Mucosa of descending colon (tissue), 3 donors: ENCODE data around the gene CSAD. TPM values are rescaled to one million over a fixed set of nuclear protein-coding genes. Genes with fewer than 3 reads are reported as not detected.

Experiments
- ATAC-seq: fragments of 200-7000 bp; cut with Tn5 transposase; one replicate; pipeline ENCODE4 v1.9.1; 2020; ENCODE audit warnings: mild to moderate bottlenecking, moderate library complexity
- DNase-seq, 3 donors: peaks; one replicate each; pipeline ENCODE4 v3.0.0-alpha.2; 2020
- H3K36me3 ChIP-seq: fragments of 200-600 bp; one replicate; pipeline ENCODE4 v1.8.0; 2021; ENCODE audit warnings: low read depth, mild to moderate bottlenecking
- H3K4me1 ChIP-seq: fragments of 200-600 bp; one replicate; pipeline ENCODE4 v1.8.0; 2021; ENCODE audit warnings: low read depth, mild to moderate bottlenecking
- H3K4me3 ChIP-seq: fragments of 200-600 bp; one replicate; pipeline ENCODE4 v1.8.0; 2021; ENCODE audit warnings: mild to moderate bottlenecking
- H3K9me3 ChIP-seq: fragments of 200-600 bp; one replicate; pipeline ENCODE4 v1.8.0; 2021; ENCODE audit warnings: mild to moderate bottlenecking
- CTCF ChIP-seq: fragments of 200-600 bp; IDR thresholded peaks from one replicate; pipeline ENCODE4 v1.8.0; 2022; ENCODE audit warnings: antibody characterized with exemption, mild to moderate bottlenecking
- intact Hi-C, 2 donors: fragments of 100-400 bp; cut with DNase I in 1 of 2; cut with micrococcal nuclease in 1 of 2; formaldehyde crosslinking; loops; one replicate each; pipeline versions ENCODE4 v1.11.0 to v1.11.1; 2022; cut with DNase I, micrococcal nuclease
- total RNA-seq, 3 donors: library from RNA; stranded (reverse); fragmentation: NEBNext Ultra II Directional in 2 of 3; extraction: Animal tissue kit (Norgen Biotek cat#: 25700) in 2 of 3; gene quantifications; one replicate each; pipeline versions ENCODE4 v1.2.1 to v1.2.4, GENCODE V29; 2021 to 2023
- donor health status: DM: no; HTN: no; CAD: no; lungs with moderate emphysema.
- donor health status: DM: no; HTN: no; CAD: no.
- donor health status: DM: no; HTN: yes; CAD: no.

Gene CSAD
- total RNA-seq, 3 donors from 2014 or later = 23.4 to 44.4 (median 38.7) TPM

- ATAC-seq (no peak), DNase-seq (peak in 1 of 3 donors; percentile 28)
- Histone ChIP-seq H3K36me3 (no peaks in the 10 kb centered on the region), H3K4me3 (no peak overlapping the region), H3K4me1 (peaks cover 50% of the 10 kb centered on the region), H3K9me3 (no peaks in the 10 kb centered on the region)
- intact Hi-C loops = no loop called here
- no peak for TF ChIP-seq CTCF
Observed at GRCh38 chr12:53222806-53223261, 42.1 kb upstream of the CSAD start.

- ATAC-seq = no peak
- intact Hi-C loops = no loop called here
- DNase-seq = peak in 1 of 3 donors; percentile 32
- Histone ChIP-seq H3K4me1 (peaks cover 56% of the 10 kb centered on the region), H3K9me3 (no peaks in the 10 kb centered on the region), H3K4me3 (no peak overlapping the region), H3K36me3 (no peaks in the 10 kb centered on the region)
- TF ChIP-seq CTCF = no peak
Observed at GRCh38 chr12:53222170-53222721, 41.5 kb upstream of the CSAD start.

GRCh38 chr12:53221203-53222080 lies 40.7 kb upstream of the CSAD start:
- peak overlapping the region; percentile 7 for H3K4me3 ChIP-seq
- TF ChIP-seq CTCF = no peak
- DNase-seq (peak; percentile 79 to 90 (median 89)), ATAC-seq (peak; percentile 66)
- no peaks in the 10 kb centered on the region for H3K36me3 ChIP-seq
- H3K4me1 ChIP-seq = peaks cover 63% of the 10 kb centered on the region
- H3K9me3 ChIP-seq = no peaks in the 10 kb centered on the region
- intact Hi-C loops = no loop called here

GRCh38 chr12:53220694-53221202 lies 40.0 kb upstream of the CSAD start:
- peaks cover 66% of the 10 kb centered on the region for H3K4me1 ChIP-seq
- TF ChIP-seq CTCF = no peak
- peak overlapping the region; percentile 7 for H3K4me3 ChIP-seq
- peak; percentile 92 to 95 (median 94) for DNase-seq
- ATAC-seq = peak; percentile 78
- no peaks in the 10 kb centered on the region for H3K9me3 ChIP-seq
- no peaks in the 10 kb centered on the region for H3K36me3 ChIP-seq
- intact Hi-C loops = no loop called here

GRCh38 chr12:53219956-53220693 lies 39.4 kb upstream of the CSAD start:
- Histone ChIP-seq H3K36me3 (no peaks in the 10 kb centered on the region), H3K4me1 (peaks cover 65% of the 10 kb centered on the region), H3K4me3 (peak overlapping the region; percentile 40), H3K9me3 (no peaks in the 10 kb centered on the region)
- intact Hi-C loops = no loop called here
- DNase-seq (peak; percentile 81 to 91 (median 86)), ATAC-seq (peak; percentile 43)
- TF ChIP-seq CTCF = no peak
